GM12878 (cell line): ENCODE data around the gene STXBP4. TPM values are rescaled to one million over a fixed set of nuclear protein-coding genes. Genes with fewer than 3 reads are reported as not detected.
A peak's percentile ranks its signal among the peaks of the same experiment; 100 is the strongest.

Experiments
- BACH1 ChIP-seq: fragments of 450-650 bp; IDR thresholded peaks from 2 replicates; pipeline ENCODE4 v1.6.1; 2017; ENCODE audit warnings: mild to moderate bottlenecking, borderline replicate concordance
- BCL3 ChIP-seq: IDR thresholded peaks from 2 replicates; pipeline ENCODE4 v1.6.1; 2011; ENCODE audit warnings: borderline replicate concordance, low read depth, mild to moderate bottlenecking, moderate library complexity, low read length; ENCODE audit not compliant: insufficient read depth, poor library complexity, severe bottlenecking
- CBFB ChIP-seq: IDR thresholded peaks from 2 replicates; pipeline ENCODE4 v1.6.1; 2016; ENCODE audit warnings: antibody characterized with exemption, low read depth
- CREB1 ChIP-seq: IDR thresholded peaks from 2 replicates; pipeline ENCODE4 v1.6.1; 2012; ENCODE audit warnings: low read depth, mild to moderate bottlenecking, inconsistent platforms
- CREM ChIP-seq: IDR thresholded peaks from 2 replicates; pipeline ENCODE4 v1.6.1; 2014; ENCODE audit warnings: antibody characterized with exemption, low read depth
- DPF2 ChIP-seq: fragments of 450-650 bp; IDR thresholded peaks from 2 replicates; pipeline ENCODE4 v1.6.1; 2017; ENCODE audit warnings: mild to moderate bottlenecking
- ESRRA ChIP-seq: IDR thresholded peaks from 2 replicates; pipeline ENCODE4 v1.6.1; 2012; ENCODE audit warnings: mild to moderate bottlenecking, low read length, improper control_type of control experiment
- IKZF1 ChIP-seq: fragments of 450-650 bp; conservative IDR thresholded peaks from 2 replicates; pipeline ENCODE4 v1.6.1; 2017; ENCODE audit warnings: antibody characterized with exemption, mild to moderate bottlenecking
- IRF4 ChIP-seq: IDR thresholded peaks from 2 replicates; pipeline ENCODE4 v1.6.1; 2011; ENCODE audit warnings: low read depth, low read length
- PAX5 ChIP-seq: IDR thresholded peaks from 2 replicates; pipeline ENCODE4 v1.6.1; 2011; ENCODE audit warnings: low read depth, low read length, borderline replicate concordance
- PAX8 ChIP-seq: fragments of 450-650 bp; IDR thresholded peaks from 2 replicates; pipeline ENCODE4 v1.6.1; 2017; ENCODE audit warnings: mild to moderate bottlenecking, moderate library complexity
- RELB ChIP-seq: fragments of 450-650 bp; IDR thresholded peaks from 2 replicates; pipeline ENCODE4 v1.6.1; 2017; ENCODE audit warnings: low read depth, mild to moderate bottlenecking, moderate library complexity
- SKIL ChIP-seq: fragments of 450-650 bp; IDR thresholded peaks from 2 replicates; pipeline ENCODE4 v1.6.1; 2017; ENCODE audit warnings: mild to moderate bottlenecking, low read depth, inconsistent platforms; ENCODE audit not compliant: poor library complexity, severe bottlenecking
- SMARCA5 ChIP-seq: fragments of 450-650 bp; IDR thresholded peaks from 2 replicates; pipeline ENCODE4 v1.6.1; 2017; ENCODE audit warnings: mild to moderate bottlenecking
- YBX1 ChIP-seq: fragments of 450-650 bp; IDR thresholded peaks from 2 replicates; pipeline ENCODE4 v1.6.1; 2016; ENCODE audit warnings: antibody characterized with exemption
- polyA plus RNA-seq, 11 experiments: library from polyadenylated mRNA; depleted of rRNA in 4 of 11; unstranded in 6 of 11; stranded (reverse) in 5 of 11; fragments of >200 nt; fragmentation: Nextera tagmentation in 4 of 11; fragmentation: Illumina TruSeq in 1 of 11; extraction: Ambion mirVana in 4 of 11; extraction: Trizol in 1 of 11; gene quantifications; 1 replicate in 1 of 11; 2 replicates in 10 of 11; pipeline versions ENCODE4 v1.2.1 to v1.2.3, GENCODE V29; 2011 to 2016; ENCODE audit warnings: inconsistent platforms in 2 of 11, missing spikeins in 2 of 11, low read depth in 1 of 11
- total RNA-seq, 4 experiments: library from RNA; depleted of rRNA in 3 of 4; stranded (reverse); fragments of >200 nt in 3 of 4; fragmentation: Illumina TruSeq in 1 of 4; extraction: Trizol in 1 of 4; gene quantifications; 2 replicates each; pipeline versions ENCODE4 v1.2.1 to v1.2.3, GENCODE V29; 2013 to 2021
- TF ChIP-seq, protein P1 (sequence below): fragments of 450-650 bp; IDR thresholded peaks from 2 replicates; pipeline ENCODE4 v1.6.1; 2016; ENCODE audit warnings: mild to moderate bottlenecking
- TF ChIP-seq, protein P2 (sequence below), 3 experiments: IDR thresholded peaks in 2 of 3; conservative IDR thresholded peaks in 1 of 3; 2 replicates each; pipeline ENCODE4 v1.5.1; 2011; ENCODE audit warnings: low read depth in 3 of 3, low read length in 3 of 3, mild to moderate bottlenecking in 3 of 3, control low read depth in 2 of 3, moderate library complexity in 2 of 3, inconsistent platforms in 1 of 3, mixed read lengths in 1 of 3; ENCODE audit not compliant: control insufficient read depth in 2 of 3, insufficient read depth in 1 of 3; ENCODE audit errors: extremely low read depth in 1 of 3
- TF ChIP-seq, protein P3 (sequence below): fragments of 450-650 bp; IDR thresholded peaks from 2 replicates; pipeline ENCODE4 v1.6.1; 2018; ENCODE audit warnings: mild to moderate bottlenecking, low read depth, moderate library complexity; ENCODE audit not compliant: partially characterized antibody

STXBP4 gene
- total and polyA plus RNA-seq, 10 of the 15 experiments (the other 5 are each of a cell fraction or from before 2014, with no cell fraction given) = 4.3 to 11.0 (median 6.7) TPM

- TF ChIP-seq, protein P1, sequence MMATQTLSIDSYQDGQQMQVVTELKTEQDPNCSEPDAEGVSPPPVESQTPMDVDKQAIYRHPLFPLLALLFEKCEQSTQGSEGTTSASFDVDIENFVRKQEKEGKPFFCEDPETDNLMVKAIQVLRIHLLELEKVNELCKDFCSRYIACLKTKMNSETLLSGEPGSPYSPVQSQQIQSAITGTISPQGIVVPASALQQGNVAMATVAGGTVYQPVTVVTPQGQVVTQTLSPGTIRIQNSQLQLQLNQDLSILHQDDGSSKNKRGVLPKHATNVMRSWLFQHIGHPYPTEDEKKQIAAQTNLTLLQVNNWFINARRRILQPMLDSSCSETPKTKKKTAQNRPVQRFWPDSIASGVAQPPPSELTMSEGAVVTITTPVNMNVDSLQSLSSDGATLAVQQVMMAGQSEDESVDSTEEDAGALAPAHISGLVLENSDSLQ = peak; percentile 74
- TF ChIP-seq SMARCA5 = no peak
- TF ChIP-seq PAX8 = no peak
- peak; percentile 81; the same call in 1 of the 2 replicates for TF ChIP-seq PAX5
- TF ChIP-seq, protein P2, sequence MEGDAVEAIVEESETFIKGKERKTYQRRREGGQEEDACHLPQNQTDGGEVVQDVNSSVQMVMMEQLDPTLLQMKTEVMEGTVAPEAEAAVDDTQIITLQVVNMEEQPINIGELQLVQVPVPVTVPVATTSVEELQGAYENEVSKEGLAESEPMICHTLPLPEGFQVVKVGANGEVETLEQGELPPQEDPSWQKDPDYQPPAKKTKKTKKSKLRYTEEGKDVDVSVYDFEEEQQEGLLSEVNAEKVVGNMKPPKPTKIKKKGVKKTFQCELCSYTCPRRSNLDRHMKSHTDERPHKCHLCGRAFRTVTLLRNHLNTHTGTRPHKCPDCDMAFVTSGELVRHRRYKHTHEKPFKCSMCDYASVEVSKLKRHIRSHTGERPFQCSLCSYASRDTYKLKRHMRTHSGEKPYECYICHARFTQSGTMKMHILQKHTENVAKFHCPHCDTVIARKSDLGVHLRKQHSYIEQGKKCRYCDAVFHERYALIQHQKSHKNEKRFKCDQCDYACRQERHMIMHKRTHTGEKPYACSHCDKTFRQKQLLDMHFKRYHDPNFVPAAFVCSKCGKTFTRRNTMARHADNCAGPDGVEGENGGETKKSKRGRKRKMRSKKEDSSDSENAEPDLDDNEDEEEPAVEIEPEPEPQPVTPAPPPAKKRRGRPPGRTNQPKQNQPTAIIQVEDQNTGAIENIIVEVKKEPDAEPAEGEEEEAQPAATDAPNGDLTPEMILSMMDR (IDR thresholded peaks at IDR 0.05 in 2 of 3, conservative IDR thresholded peaks at IDR 0.05 in 1 of 3; ENCODE audit: control insufficient read depth in 2 of 3, extremely low read depth in 1 of 3, insufficient read depth in 1 of 3, low read depth in 3 of 3, low read length in 3 of 3) = no peak
- TF ChIP-seq RELB = peak; percentile 45; the same call in 1 of the 2 replicates
- no peak for TF ChIP-seq BCL3
- TF ChIP-seq BACH1 = peak; percentile 100
- TF ChIP-seq CREB1 = peak; percentile 43; the same call in 1 of the 2 replicates
- peak; percentile 86 for TF ChIP-seq SKIL
- TF ChIP-seq CREM = peak; percentile 48; the same call in 1 of the 2 replicates
- 0 out of 2 replicates have a peak, but pooled peaks have one; percentile 47 for TF ChIP-seq CBFB
- TF ChIP-seq IRF4 = peak; percentile 82
- peak; percentile 84 for TF ChIP-seq DPF2
- TF ChIP-seq IKZF1 = 0 out of 2 replicates have a peak, but pooled peaks have one; percentile 18
- TF ChIP-seq, protein P3, sequence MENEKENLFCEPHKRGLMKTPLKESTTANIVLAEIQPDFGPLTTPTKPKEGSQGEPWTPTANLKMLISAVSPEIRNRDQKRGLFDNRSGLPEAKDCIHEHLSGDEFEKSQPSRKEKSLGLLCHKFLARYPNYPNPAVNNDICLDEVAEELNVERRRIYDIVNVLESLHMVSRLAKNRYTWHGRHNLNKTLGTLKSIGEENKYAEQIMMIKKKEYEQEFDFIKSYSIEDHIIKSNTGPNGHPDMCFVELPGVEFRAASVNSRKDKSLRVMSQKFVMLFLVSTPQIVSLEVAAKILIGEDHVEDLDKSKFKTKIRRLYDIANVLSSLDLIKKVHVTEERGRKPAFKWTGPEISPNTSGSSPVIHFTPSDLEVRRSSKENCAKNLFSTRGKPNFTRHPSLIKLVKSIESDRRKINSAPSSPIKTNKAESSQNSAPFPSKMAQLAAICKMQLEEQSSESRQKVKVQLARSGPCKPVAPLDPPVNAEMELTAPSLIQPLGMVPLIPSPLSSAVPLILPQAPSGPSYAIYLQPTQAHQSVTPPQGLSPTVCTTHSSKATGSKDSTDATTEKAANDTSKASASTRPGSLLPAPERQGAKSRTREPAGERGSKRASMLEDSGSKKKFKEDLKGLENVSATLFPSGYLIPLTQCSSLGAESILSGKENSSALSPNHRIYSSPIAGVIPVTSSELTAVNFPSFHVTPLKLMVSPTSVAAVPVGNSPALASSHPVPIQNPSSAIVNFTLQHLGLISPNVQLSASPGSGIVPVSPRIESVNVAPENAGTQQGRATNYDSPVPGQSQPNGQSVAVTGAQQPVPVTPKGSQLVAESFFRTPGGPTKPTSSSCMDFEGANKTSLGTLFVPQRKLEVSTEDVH = no peak
- no peak for TF ChIP-seq ESRRA
- TF ChIP-seq YBX1 = no peak
Observed at GRCh38 chr17:55090079-55090492, 121.5 kb downstream of the STXBP4 start (continued).
